OCI-LY1 (cell line): ENCODE results near the gene MAP3K8.

ENCODE experiments used
- CTCF ChIP-seq: fragments of 200-600 bp; sonication (generic), shearing (Covaris generic); IDR thresholded peaks from 2 replicates; pipeline ENCODE4 v1.5.1; 2017; ENCODE audit warnings: mild to moderate bottlenecking, antibody characterized with exemption, low read length, moderate library complexity, mixed read lengths
- EZH2 ChIP-seq: fragments of 200-600 bp; sonication (generic), shearing (Covaris generic); IDR thresholded peaks from 2 replicates; pipeline ENCODE4 v1.8.0; 2017; ENCODE audit warnings: borderline replicate concordance, mixed run types, mild to moderate bottlenecking, antibody characterized with exemption, low read length, moderate library complexity, mixed read lengths

GRCh38 chr10:30510184-30510931 is 76.4 kb downstream of the MAP3K8 start:
- TF ChIP-seq CTCF (no peak), EZH2 (no peak)
